HG02642 (cell line): ENCODE results near the gene MPPED1.

Experiments used
- ATAC-seq: cut with Tn5 transposase; IDR thresholded peaks from one replicate; pipeline ENCODE4 v1.9.1; 2021; ENCODE audit warnings: mild to moderate bottlenecking; ENCODE audit not compliant: unreplicated experiment, poor library complexity

MPPED1 gene

GRCh38 chr22:43442386-43443151 lies 30.8 kb downstream of the MPPED1 start:
- no peak for ATAC-seq

DNA sequence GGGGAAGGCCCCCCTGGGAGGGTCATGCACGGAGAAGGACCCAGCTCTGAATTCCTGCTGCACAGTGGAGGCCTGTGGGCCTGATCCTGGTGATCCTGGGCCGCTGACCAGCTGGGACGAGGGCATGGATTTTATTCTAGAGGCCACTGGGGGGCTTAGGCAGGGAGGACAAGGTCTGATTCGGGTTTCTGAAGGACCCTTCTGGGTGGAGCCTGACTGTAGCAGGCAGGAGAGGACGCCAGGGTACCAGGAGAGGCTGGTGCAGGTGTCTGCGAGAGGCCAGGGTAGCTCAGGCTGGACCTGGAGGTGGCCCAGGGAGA lies 31.3 kb downstream of the MPPED1 start:
- no peak for ATAC-seq

DNA sequence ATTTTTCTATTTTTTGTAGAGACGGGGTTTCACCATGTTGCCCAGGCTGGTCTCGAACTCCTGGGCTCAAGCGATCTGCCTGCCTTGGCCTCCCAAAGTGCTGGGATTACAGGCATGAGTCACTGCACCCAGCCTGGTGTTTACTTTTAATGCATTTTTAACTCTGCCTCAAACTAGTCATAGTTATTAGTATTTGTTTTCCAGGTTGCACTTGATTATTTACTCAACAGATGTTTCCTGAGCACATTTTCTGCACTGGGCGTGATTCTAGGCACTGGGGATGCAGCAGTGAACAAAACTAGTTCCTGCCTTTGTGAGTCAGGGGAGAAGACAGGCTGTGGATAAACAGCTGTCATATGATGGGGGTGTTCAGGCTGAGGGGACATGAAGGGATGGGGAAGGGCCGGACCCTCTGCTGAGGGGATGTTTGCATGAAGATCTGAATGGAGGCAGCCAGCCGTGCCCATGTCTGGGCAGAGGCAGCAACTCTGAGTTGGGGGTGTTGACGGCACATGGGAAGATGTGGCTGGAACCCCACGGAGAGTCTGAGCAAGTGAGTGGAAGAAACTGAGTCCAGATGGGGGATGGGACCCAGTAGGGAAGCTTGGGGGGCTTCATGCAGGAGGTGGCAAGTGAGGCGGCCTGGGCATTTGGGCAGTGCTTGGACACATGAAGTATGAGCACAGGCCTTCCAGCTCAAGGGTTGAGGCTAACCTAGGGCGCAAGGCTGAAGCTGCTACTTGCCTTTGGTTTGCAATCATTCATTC lies 34.4 kb downstream of the MPPED1 start:
- ATAC-seq = no peak

- ATAC-seq = no peak
These were observed 35.1 kb downstream of the MPPED1 start for GRCh38 chr22:43446916-43447315.

- ATAC-seq = no peak
These were observed 35.6 kb downstream of the MPPED1 start for GRCh38 chr22:43447380-43447779.

DNA sequence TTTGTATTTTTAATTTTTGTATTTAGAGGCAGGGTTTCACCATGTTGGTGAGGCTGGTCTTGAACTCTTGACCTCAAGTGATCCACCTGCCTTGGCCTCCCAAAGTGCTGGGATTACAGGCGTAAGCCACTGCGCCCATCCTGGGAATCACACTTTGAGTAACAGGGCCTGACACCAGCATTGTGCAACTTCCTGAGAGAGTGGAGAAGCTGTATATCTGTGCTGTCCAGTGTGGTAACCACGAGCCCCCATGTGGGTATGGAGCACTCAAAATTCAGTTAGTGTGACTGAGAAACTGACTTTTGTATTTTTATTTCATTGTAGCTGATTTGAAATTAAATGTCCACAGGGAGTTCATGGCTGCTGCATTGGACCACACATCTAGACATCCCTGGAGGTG lies 36.2 kb downstream of the MPPED1 start:
- ATAC-seq = no peak

DNA sequence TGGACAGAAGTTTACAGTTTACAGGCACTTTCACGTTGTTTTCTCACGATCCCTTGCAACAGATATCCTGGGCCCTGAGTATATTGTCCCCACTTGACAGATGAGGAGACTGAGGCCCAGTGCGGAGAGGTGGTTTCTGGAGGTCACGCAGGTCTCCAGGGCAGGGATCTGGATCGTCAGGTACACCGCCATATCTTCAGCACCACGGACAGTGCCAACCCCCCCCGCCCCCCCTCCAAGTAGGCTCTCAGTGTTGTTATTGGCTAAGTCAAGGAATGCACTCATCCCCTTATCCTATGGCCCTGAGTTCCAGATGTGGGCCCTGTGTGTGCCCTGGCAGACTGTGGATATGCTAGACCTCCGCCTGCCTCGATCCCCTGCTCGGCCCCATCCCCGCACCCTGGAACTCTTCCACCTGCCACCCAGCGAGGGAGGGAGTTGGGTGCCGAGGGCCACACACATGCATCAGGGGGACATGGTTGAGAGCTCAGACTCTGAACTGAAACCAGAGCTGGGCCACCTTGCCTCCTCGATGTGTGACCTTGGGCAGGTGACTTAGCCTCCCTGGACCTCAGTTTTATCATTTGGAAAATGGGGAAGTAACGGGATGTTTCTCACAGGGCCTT lies 37.5 kb downstream of the MPPED1 start:
- ATAC-seq = no peak

DNA sequence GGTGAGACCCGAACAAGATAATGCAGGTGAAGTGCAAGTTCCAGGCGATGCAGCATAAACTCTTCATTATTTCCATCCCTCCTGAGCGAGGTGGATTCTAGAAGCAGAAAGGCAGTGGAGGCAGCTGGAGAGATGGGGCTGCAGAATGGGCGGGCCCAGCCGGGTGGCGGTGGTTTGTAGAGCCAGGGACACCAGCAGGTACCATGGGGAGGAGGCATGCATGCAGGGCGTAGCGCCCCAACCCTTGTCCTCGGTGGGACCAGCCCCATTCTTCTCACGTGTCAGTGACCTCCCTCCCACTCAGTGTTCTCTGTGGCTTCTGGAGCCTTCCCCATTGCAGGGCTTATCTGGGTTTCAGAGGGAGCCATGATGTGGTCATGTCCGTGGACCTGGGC lies 38.0 kb downstream of the MPPED1 start:
- ATAC-seq = no peak

DNA sequence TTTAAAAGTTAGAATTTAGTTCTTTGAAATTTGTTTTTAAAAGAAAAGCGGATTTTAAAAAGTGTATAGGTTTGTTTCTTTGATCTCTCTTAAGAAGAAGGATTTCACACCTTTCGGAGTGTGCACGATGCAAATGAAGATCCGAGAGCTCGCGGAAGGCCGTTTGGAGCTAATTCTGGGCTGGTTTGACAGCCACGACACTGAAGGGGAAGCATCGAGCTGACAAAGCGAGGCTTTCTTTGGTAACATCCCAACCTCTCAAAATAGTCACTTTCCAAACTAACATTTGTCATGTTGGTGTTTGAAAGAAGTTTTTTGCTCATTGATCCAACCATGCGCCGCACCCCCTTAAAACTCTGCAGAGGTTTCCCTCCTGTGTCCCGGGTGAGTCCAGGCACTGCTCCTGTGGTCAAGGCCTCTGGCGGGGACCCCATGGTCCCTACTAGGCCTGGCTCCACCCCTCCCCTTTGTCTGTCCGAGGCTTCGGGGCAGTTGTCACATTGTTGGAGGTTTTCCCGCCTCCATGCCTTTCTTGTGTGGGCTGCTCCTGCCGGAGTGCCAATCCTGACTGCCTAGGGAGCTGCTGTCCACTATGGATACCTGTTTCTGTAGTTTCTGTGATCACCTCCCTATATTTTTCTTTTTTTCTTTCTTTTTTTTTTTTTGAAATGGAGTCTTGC lies 39.7 kb downstream of the MPPED1 start:
- ATAC-seq = no peak

GRCh38 chr22:43455846-43456245 lies 44.0 kb downstream of the MPPED1 start:
- no peak for ATAC-seq

- no peak for ATAC-seq
These were observed 45.2 kb downstream of the MPPED1 start for GRCh38 chr22:43457002-43457401.

DNA sequence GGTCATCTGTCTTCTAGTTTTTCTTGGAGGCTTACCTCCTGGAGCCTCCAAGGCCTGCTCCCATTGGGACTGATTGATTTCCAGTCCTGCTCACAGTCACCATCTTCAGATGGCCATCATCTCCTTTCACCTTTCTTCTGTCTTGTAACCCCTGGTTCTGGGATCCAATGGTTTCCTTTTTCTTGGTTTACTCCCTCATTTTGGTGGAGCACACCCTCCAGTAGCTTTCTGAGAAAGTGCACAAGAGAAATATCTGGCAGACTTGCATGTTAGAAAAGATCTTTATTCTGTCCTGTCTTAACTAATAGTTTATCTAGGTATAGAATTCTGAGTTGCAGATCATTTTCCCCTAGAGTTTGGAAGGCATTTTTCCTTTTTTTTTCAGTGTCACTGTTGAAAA lies 50.9 kb downstream of the MPPED1 start:
- ATAC-seq = no peak

DNA sequence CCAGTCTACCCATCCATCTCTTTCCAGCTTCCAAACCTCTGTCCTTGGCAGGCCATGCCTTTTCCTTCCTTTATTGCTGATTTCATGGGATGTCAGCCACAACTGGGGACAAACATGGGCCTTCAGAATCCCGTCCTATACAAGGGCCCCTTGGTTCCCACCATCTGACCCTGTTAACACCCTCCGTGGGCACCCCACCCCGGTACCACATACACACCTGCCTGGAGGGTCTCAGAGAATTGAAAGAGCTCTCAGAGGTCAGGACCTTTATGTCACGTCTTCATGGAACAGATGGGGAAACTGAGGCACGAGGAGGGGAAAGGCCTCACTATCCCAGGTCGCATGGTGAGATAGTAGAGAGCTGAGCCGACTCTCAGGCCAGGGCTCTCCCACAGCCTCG lies 53.0 kb downstream of the MPPED1 start:
- no peak for ATAC-seq

- ATAC-seq = no peak
These were observed 53.6 kb downstream of the MPPED1 start for GRCh38 chr22:43465291-43466015.

GRCh38 chr22:43466710-43467109 lies 54.9 kb downstream of the MPPED1 start:
- ATAC-seq = no peak

DNA sequence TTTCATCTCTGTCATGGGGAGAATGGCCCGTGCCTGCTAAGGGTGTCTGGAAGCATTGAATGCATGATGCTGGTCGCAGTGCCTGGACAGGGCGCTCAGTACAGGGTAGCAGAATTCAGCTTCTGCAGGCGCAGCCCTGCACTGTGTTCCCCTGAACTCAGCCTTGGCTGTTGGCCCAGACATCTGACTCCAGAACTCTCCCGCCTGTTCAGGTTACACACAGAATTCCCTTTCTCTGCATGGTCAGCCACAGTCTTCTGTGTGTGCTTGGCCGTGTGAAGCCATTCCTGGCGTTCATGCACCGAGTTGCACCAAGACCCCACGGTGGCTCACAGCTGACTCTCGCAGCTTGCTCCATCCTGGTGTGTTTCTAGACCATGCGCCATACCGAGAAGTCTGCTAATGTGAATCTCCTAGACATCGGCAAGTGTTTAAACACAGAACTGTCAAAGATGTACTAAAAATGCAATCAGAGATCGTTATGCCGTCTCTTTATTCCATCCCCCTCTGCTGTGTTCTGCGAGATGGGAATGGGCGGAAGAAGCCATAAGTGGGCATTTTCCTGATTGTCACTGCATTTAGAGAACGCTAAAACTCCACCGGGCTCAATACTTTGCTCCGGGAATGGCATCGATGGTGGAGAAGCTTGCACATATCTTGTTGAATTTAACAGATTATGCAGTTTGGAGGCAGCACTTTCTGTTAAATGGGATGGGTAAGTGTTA lies 55.6 kb downstream of the MPPED1 start:
- ATAC-seq = no peak

DNA sequence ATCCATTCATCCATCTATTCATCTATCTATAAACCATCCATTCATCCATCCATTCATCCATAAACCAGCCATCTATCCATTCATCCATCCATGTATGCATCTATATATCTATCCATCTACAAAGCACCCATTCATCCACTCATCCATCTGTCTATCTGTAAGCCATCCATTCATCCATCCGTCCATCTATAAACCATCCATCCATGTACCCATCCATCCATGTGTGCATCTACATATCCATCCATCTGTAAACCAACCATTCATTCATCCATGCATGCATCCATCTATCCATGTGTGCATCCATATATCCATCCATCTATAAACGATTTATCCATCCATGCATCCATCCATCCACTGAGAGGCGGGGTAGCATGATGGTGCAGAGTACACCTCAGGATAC lies 58.4 kb downstream of the MPPED1 start:
- ATAC-seq = no peak

- no peak for ATAC-seq
These were observed 59.2 kb downstream of the MPPED1 start for GRCh38 chr22:43470941-43471585.

GRCh38 chr22:43471606-43472135 lies 59.9 kb downstream of the MPPED1 start:
- no peak for ATAC-seq
